ENCODE results near the gene ZNF775.

ZNF775 gene

DNA sequence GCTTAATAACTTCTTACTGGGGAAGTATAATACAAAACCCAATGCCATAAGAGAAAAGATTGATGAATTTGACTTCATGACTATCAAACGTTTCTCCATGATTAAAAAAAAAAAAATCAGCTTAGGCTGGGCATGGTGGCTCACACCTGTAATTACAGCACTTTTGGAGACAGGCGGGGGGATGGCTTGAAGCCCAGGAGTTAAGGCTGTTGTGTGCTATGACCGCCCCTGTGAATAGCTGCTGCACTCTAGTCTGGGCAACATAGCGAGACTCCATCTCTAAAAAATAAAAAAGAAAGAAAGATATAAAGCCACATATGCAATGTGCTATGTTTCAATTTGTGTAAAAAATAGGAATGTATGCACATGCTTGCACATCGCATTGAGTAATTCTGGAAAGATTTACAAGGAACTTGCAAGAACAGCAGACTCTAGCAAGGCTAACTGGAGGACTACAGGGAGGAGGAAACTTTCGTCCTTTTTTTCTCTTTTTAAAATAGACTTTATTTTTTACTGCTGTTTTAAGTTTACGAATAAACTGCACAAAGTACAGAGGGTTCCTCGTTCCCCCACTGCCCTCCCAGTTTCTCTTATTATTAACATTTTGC, 27.4 kb upstream of the ZNF775 start:
- DNase-seq: no peak

DNA sequence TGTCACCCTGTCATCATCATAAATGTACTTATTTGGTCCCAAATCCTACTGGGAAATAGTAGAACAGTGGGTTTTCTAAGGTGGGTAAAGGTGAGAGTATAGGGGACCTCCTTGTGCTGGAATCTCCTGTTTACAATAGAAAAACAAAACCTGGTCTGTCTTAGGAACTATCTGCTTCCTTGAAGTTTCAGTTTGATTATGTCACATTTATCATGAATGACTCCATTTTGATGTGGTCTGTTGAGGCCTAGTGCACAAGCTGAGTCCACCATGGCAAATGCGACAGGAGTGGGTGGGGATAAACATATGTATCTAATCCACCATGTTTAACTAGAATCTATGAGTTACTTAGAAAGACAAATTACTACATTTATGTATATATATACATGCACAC, 23.5 kb upstream of the ZNF775 start:
- no peak for DNase-seq

DNA sequence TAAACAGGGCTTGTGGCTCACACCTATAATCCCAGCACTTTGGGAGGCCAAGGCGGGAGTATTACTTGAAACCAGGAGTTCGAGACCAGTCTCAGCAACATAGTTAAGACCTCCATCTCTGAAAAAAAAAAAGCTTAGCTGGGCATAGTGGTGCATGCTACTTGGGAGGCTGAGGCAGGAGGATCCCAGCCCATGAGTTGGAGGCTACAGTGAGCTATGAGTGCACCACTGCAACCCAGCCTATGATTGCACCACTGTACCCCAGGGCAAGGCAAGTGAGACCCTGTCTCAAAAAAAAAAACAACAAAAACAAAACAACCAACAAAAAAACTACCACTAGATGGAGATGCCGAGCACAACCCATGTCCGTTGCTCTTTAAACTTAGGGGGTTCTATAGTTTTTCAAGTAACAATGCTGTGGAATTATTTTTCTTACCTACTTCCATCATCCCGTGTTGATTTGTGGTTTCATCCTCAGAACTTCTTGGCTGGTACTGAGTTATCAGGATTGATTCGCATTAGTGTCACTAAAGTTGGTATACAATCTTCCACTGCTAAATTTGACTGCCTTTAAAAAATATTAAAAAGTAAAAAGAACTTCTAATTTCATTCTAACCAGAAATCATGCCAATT, 22.7 kb upstream of the ZNF775 start:
- peak; percentile 17 to 55 for DNase-seq

DNA sequence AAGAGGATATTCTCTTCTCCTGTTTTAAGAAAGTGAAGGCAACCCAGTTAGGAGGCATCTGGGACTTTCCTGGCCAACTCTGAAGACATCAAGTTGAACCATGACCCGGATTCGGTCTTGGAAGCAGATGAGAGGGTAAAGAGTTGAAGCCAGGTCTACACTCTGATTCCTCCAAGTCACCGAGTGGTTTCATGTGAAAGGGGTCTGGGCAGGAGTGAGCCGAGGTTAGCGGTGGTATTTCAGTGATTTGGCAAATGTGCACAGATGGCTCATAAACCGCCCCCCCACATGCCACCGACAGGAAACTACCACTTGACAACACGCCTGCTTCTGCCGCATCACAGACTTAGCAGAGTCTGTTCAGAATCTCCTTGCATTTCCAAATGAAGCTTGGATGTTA, 21.9 kb upstream of the ZNF775 start:
- peak; percentile 62 to 66 for DNase-seq

DNA sequence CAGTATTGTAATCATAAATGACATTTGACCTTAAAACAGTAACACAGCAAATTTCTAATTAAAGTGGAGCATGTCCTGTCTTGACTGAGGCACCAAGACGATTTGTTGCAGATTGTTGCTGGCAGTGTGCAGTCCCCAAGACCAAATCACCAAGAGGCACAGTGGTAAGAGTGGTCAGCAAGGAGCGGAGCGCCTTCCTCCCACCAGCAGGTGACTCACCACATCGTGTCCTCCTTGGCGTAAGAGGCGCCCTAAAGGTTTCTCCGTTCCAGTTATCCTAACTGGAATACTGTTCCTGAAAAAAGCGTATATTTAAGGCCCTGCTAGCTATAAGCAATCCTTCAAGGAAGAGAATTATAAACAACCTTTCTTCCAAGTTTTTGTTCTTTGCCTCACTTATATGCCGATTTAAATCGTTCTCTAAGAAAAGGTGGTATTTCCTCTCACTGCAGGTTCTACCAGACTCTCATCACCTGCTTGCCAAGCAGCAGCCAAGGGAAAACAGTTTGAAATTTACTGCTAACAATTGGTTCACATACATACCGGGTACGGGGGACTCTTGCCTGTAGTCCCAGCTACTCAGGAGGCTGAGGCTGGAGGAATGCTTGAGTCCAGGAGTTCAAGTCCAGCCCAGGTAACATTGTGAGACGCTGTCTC, 21.2 kb upstream of the ZNF775 start:
- DNase-seq: peak; percentile 55 to 58

DNA sequence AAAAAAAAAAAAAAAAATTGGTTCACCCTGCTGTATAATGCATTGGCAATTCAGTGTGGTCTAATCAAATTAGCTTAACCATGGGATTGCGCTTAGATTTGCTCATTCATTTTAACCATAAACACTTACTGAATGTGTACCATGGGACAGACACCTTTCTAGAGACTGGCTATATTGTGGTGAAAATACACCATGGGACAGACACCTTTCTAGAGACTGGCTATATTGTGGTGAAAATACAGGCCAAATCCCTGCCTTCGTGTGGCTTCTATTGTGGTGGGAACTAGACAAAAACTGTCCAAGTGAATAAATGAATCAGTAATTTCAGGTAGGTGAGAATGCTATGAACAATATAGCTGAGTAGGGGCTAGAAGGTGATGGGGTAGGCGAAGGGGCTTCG, 20.7 kb upstream of the ZNF775 start:
- DNase-seq: no peak

DNA sequence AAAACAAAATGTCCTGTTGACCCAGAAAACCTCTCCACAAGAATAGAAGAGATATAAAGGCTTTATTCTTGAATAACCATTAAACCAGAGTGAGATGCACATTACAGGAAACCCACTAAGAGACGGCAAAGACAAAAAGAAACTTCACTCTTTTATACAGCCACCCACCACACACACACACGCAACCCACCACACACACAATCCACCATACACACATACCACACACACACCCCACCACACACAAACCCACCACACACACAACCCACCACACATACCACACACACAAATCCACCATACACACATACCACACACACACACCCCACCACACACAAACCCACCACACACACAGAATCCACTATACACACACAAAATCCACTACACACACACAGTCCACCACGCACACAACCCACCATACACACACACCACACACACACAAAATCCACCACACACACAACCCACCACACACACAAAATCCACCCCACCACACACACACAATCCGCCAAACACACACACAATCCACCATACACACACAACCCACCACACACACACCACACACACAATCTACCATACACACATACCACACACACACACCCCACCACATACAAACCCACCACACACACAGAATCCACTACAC, 20.0 kb upstream of the ZNF775 start:
- no peak for DNase-seq

DNA sequence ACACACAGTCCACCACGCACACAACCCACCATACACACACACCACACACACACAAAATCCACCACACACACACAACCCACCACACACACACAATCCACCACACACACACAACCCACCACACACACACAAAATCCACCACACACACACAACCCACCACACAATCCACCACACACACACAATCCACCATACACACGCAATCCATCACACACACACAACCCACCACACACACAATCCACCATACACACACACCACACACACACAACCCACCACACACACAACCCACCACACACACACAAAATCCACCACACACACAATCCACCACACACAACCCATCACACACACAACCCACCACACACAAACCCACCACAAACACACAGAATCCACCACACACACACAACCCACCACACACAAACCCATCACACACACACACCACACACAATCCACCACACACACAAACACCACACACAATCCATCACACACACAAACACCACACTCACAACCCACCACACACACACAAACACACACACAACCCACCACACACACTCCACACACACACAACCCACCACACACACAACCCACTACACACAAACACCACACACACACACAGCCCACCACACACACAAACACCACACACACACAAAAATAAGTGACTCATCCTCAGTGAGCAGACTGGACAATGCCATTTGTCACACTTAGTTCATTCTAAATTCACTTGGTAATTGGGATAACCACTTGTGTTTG, 19.3 kb upstream of the ZNF775 start:
- DNase-seq: no peak

DNA sequence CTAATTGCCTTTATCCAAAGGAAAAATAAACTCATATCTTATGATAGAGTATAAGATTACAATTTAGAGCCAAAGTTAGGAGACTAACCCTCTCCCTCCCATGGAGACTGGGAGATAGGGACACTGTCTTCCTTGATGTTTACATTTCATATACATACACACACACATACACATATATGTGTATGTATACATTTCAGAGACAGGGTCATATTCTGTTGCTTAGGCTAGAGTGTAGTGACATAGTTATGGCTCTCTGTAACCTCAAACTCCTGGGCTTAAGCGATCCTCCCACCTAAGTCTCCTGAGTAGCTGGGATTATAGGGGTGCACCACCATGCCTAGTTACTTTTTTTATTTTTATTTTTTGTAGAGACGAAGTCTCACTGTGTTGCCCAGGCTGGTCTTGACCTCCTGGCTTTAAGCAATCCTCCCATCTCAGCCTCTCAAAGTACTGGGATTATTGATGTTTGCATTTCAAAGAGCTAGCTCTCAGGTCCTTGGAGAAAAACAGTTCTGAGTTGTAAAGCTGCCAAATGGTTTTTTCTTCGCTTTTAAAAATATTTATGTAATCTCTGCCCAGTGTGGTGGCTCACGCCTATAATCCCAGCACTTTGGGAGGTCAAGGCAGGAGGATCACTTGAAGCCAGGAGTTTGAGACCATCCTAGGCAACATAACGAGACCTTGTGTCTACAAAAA, 18.6 kb upstream of the ZNF775 start:
- no peak for DNase-seq

DNA sequence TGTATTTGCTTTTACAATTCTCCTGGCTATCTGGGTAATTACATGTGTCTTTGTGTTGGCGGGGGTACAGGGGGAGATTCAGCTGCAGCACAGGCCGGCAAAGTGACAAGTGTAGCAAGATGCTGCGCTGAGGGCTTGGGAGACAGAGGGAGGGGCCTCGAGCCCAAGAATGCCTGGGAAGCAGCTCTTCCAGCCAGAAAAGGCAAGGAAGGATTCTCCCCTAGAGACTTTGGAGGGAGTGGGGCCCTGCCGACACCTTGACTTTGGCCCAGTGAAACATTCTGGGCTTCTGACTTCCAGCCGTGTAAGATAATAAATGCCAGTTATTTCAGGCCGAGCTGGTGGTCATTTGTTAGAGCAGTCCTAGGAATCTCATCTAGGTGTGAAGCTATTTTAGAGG, 17.7 kb upstream of the ZNF775 start:
- no peak for DNase-seq

DNA sequence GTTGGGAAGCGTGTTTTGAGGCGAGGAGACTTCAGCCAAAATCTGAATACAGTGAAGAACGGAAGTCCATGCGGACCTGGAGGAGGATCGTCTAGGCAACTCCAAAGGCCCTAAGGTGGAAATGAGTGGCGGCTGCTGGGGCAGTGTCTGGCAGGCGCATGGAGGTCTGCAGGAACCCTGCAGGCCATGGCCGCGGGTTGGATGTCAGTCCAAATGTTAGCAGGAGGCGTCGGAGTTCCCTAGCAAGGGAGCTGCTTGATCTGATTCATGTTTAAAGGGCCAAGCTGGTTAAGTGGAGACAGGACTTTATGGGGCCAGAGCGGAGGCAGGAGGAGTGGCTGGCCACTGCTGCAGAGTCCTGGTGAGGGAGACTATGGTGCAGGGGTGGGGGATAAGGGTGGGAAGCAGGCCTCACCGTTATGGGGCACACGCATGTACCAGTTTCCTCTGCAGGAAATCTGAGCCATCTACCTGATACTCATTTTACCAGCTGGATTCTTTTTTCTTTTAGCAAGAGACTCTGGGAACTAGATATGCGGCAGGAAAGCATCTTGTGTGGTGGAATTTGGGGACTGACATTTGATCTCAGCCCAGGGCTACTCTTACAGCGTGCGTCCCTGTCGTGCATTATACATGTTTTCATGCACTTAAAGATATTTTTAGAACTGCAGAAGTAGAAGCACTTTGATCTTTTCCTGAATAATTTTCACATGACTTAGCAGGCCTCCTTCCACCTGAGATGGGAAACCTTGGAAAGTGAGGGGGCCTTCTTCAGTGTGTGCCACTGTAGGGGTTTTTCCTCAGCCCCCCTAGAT, 17.1 kb upstream of the ZNF775 start:
- no peak for DNase-seq

DNA sequence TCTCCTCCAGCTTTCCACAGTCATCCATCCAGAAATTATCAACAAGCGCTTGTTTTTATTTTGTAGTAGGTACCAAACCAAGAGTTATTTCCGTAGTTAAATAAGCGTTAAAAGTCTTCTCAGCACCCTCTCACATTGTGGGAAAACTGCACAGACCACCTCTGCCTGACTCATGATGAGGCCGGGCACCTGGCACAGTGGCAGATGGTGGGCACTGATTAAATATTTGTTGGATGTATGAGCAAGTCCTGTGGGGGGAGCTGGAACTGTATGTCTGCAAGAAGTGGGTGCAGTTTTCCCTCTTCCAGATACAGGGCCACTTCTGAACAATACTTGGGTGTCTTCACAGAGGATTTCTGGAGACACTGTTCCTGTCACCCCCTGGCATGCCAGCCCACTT, 15.8 kb upstream of the ZNF775 start:
- DNase-seq: peak; percentile 54 to 71

DNA sequence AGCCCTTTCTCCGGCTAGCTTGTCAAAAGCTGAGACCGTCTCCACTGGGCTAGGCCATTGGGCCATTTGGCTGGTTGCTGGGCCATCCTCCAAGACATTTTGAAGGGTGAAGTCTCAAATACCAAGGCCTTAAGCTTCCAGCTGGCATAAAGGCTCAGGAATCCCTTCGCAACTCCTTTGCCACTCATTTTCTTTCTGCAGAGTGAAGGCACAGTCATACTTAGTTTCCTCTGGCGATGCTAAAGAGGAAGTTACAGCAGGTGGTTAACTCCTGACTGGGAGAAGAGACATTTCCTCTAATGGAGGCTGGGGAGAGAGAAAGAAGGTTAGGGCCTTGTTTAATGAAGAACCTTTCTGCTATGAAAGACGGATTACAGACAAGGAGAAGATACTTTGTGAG, 15.3 kb upstream of the ZNF775 start:
- no peak for DNase-seq

DNA sequence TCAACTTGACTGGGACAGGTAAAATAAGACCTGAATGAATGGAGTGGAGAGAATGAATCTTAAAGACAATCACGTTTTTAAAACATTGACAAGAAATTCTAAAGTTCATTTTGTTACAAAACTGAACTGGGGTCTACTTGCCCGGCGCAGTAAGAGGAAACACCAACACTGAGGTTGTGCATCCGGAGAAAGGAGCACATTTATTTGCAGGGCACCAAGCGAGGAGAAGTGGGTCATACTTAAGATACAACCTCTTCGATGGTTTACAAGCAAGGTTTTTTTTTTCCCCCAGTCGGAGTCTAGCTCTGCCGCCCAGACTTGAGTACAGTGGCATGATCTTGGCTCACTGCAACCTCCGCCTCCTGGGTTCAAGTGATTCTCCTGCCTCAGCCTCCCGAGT, 13.9 kb upstream of the ZNF775 start:
- no peak for DNase-seq

DNA sequence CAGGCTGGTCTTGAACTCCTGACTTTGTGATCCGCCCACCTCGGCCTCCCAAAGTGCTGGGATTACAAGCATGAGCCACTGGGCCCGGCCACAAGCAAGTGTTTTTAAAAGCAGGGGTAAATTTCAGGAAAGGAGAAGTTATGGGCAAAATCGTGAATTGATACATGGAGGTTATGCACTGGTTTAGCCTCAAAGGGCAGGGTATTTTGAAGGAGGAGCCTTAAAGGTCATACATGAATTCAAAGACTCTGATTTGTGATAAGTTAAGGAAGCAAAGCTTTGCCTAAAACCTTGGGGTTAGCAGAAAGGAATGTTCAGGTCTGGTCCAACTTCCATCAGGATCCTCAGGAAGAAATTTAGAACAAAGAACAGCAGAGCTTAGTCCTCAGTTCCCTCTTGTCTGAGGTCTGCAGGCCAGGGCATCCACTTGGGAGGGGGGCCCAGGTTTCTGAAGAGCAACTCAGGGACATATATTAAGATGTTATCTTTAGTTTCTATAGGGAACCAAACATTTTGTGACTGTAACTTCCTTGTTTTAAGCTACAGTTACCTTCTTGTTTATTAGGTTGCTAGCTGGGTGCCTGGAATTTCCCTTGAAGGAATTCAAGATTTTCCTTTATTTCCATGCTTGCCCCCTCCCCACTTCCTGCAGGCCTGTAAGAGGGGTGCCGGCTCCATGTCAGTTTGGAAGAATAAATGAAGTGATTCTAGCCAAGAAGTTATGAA, 13.3 kb upstream of the ZNF775 start:
- DNase-seq: no peak

DNA sequence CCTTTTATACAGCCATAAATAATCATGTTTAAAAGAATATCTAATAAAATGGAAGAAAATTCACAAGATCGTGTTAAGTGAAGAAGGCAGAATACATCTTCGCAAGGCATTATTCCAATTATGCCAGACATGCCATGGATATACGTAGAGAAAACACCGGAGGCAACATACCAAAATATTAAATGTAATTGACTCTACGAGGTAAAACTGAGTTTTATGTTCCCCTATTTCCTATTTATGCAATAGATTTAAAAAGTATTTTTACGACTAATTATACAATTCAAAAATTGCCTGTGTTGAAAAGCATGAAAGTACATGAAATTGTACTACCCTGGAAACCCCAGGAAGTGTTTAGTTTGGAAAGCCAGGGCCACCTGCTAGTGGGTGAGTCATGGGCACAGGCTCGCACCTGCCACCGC, 11.4 kb upstream of the ZNF775 start:
- peak; percentile 82 to 93 for DNase-seq

DNA sequence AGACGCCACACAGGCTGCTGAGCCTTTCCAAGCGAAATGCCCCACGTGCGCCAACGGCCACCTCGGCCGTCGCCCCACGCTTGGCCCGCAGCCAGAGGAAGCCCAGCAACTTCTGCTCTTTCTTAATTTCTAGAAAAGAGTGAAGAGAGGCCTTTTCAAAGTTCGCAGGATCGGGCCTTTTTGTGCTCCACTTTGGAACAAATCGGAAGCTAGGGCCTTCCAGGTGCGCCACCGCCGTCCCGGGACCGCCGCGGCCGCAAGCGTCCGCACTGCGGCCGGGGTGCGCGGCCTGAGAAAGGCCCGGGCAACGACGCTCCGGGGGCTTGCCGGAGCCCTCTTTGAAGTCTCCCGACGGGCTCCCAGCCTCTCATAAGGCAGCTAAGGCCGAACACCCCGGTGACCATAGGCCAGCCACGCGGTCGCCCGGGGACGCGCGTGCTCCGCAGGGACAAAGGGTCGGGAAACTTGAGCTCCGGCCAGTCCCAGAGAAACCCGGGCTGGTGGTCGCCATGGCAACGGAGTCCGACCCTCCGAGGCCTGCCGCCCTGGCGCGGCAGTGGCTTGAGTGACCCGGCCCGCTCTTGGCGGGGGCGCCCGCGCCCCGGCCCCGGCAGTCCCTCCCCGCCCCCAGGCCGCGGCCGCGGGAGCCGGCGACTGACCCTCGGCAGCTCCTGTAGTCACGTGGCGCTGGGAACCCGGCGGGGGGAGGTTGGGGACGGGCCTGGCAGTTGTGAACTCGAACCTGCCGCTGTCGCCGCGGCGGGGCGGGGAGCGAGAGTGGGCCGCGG, 10.8 kb upstream of the ZNF775 start, which contains the start of gene REPIN1:
REPIN1 (plus strand) TSS at position 727 of the 788 bp plus-strand sequence. CDS start 890 bp downstream, outside the sequence.
- peak; percentile 87 for DNase-seq

DNA sequence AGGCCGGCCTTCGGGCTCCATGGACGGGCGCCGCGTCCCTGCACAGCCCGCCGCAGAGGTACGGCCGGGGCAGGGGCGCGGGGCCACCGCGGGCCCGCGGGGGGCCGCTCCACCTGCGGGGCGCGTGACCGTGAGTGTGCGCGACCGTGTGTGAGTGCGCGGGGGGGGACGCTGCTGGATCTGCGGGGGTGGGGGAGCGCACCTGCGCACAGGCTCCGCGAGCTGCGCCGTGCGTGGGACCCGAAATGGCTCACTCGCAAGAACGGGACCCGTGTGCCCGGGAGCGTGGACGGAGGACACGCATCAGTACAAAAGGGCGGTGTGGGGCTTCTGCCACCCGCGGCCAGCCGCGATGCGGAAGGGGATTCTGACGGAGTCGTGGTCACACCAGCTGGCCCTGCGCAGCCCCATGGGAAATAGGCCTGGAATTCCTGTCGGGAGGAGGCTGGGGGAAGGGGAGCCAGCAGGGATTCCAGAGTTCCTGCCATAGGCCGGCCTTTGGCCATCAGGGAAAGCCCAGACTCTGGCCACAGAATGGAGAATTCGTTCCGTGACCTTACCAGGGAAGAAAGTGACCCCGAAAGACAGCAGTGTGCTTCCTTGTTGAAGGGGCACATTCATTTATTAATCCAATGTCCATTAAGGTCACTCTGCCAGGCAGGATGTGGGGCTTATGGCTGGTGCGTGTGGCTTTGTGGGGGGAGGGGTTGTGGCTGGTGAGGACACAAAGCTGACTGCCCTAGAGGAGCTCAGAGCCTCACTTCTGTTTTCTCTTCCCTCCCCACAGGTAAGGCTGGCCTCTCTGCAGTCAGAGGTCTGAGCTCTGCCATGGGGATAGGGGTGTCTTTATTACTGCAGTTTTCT, 10.0 kb upstream of the ZNF775 start:
- DNase-seq: peak in 1 of 2 experiments; percentile 30
